ENCODE measurements around the gene SLIT3. TPM values are rescaled to one million over a fixed set of nuclear protein-coding genes. Genes with fewer than 3 reads are reported as not detected.

Gene SLIT3
- total RNA-seq, 2 donors from 2014 or later: 6.6 to 6.7 TPM

DNA sequence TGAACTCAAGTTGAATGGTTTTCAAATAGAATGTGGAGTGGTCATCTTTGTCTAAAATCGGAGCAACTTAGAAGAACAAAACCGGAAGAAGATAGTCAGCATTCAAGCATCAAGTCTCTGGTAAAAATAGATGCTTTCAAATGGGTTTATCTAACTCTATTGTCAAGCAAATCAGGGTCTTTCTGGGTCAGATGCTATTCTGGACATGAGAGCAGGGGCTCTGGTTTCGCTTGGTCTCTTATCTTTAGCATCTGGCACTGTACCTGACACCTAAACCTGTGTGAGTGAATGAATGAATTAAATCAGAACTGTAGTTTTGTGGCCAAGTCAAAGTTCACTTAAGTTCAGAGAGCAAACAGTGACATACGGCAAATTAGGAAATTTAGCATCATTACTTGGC is 173.5 kb downstream of the SLIT3 start:
- Histone ChIP-seq H3K27ac (no peak overlapping the region), H3K4me3 (no peak overlapping the region), H3K4me1 (peaks cover 15% of the 10 kb centered on the region), H3K9me3 (no peaks in the 10 kb centered on the region), H3K36me3 (replicated peaks in 1 of 2; ENCODE audit: insufficient read depth in 1 of 2, low read depth in 2 of 2) (no peaks in the 10 kb centered on the region), H3K27me3 (no peaks in the 10 kb centered on the region)
- ATAC-seq (no peak), DNase-seq (no peak)
- TF ChIP-seq POLR2A (IDR thresholded peaks at IDR 0.05): no peak
- TF ChIP-seq, protein P1, sequence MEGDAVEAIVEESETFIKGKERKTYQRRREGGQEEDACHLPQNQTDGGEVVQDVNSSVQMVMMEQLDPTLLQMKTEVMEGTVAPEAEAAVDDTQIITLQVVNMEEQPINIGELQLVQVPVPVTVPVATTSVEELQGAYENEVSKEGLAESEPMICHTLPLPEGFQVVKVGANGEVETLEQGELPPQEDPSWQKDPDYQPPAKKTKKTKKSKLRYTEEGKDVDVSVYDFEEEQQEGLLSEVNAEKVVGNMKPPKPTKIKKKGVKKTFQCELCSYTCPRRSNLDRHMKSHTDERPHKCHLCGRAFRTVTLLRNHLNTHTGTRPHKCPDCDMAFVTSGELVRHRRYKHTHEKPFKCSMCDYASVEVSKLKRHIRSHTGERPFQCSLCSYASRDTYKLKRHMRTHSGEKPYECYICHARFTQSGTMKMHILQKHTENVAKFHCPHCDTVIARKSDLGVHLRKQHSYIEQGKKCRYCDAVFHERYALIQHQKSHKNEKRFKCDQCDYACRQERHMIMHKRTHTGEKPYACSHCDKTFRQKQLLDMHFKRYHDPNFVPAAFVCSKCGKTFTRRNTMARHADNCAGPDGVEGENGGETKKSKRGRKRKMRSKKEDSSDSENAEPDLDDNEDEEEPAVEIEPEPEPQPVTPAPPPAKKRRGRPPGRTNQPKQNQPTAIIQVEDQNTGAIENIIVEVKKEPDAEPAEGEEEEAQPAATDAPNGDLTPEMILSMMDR (IDR thresholded peaks at IDR 0.05): no peak
- intact Hi-C loops (cut with DNase I): no loop called here
- WGBS, 2 donors: 60 to 66% methylated on average over 4 of the region's 4 CpGs

DNA sequence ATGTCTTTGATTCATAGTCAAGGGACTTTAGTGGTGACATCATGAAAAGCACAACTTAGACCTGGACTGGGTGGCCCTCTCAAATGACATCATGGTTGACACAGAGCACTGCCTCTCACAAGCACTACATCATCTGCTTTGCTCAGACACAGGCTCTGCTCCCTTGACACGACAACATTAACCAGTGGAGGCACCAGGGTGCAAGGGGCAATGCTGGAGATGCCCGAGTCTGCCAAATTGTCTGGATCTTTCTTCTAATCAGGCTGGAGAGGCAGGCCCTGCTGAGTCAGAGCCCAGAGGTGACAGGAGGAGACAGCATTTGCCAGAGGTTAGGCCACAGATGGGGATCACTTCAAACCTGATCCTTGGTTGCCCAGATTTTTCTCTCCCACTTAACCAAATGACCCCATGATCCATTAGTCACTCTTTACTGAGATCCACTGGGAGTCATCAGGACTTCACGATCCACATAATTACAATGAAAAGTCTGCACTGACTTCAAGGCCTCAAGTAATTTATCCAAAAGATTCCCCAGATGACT is 174.4 kb downstream of the SLIT3 start:
- no peak for TF ChIP-seq POLR2A (IDR thresholded peaks at IDR 0.05)
- TF ChIP-seq, protein P1 (IDR thresholded peaks at IDR 0.05): no peak
- peak; percentile 47 for ATAC-seq

DNA sequence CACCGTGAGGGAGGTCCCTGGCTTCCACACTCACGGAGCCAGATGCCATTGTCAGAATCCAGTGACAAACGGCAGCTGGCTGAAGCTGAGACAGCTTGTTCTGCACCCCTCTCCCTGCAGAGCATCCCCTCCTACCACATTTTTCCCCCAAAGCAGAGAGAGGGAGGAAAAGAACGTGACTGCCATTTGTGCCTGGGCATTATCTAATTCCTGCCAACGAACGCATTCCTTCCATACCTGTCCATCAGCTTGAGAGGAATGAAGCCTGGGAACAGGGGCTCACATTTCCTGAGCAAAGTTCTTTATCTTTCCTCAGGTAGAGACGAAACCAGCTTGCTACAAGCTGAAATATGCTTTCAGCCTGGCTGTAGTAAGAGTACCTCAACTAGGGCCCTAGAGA is 175.4 kb downstream of the SLIT3 start:
- intact Hi-C loops (cut with DNase I): no loop called here
- 23 to 30% methylated on average over 7 of the region's 7 CpGs for WGBS, 2 donors
- Histone ChIP-seq H3K27ac (peak overlapping the region in 1 of 4 donors; percentile 37), H3K4me3 (no peak overlapping the region), H3K36me3 (replicated peaks in 1 of 2; ENCODE audit: insufficient read depth in 1 of 2, low read depth in 2 of 2) (no peaks in the 10 kb centered on the region), H3K9me3 (no peaks in the 10 kb centered on the region), H3K27me3 (no peaks in the 10 kb centered on the region), H3K4me1 (peaks cover 15% of the 10 kb centered on the region)
- no peak for ATAC-seq
- no peak for DNase-seq
- TF ChIP-seq POLR2A (IDR thresholded peaks at IDR 0.05): no peak

More for the DNA sequence above, 174.4 kb downstream of the SLIT3 start:
- no peak overlapping the region for H3K27ac ChIP-seq
- no peaks in the 10 kb centered on the region for H3K9me3 ChIP-seq
- no peaks in the 10 kb centered on the region for H3K27me3 ChIP-seq
- peak in 1 of 4 donors; percentile 4 for DNase-seq
- no peak overlapping the region for H3K4me3 ChIP-seq
- 55 to 67% methylated on average over 3 of the region's 3 CpGs for WGBS, 2 donors
- no peaks in the 10 kb centered on the region for H3K36me3 ChIP-seq (replicated peaks in 1 of 2; ENCODE audit: insufficient read depth in 1 of 2, low read depth in 2 of 2)
- H3K4me1 ChIP-seq: peaks cover 15% of the 10 kb centered on the region
- intact Hi-C loops (cut with DNase I): no loop called here

DNA sequence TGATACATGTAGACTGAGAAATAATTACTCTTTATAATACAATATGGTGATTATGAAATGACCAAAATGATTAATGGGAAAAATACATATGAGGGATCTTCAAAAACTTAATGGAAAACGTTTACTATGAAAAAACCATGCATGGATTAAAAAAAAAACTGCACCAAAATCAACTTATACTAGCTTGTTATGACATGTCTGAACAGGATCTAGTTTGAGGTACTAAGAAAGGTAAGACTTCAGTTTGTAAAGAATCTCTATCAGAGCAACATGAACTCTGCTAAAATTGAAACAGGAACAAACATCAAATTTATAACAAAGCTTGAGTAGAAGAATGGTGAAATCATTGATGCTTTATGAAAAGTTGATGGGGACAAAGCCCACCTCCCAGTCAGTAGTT is 178.0 kb downstream of the SLIT3 start:
- H3K4me1 ChIP-seq: peaks cover 26% of the 10 kb centered on the region
- DNase-seq: no peak
- 25 to 32% methylated on average over 1 of the region's 1 CpG for WGBS, 2 donors

DNA sequence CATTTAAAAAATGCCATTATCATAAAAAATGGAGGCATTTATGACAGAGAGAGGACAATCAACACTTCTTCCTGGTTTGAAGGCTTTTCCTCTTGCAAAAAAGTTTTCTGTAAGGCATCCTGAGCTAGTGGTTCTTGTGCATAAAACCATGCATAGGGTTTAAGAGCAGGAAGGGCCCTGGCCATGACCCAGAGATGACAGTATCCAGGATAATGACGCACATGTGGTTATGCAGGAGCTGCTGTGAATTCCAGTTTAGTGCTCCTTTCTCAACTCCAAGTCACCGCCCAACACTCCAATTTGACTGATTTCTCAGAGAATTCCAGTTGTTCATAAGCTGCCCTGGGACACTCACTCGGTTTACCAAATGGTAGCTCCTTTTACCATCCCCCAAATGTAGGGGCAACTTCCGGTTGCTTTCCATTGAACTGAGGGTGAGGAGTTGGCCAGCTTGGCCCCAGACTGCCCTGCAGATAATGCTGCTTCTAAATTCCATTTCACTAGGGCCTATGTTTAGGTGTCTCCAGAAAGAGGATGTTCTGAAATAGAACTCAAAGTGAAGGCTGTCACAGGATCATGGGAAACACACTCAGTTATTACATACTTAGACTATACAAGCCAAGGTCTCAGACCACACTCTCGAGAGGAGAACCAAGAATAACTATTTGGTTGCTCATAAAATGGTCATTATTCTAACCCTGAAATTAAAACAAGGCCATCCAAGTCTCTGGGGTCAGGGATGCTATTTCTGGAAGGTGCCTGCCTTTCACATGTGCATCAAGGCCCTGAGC is 179.1 kb downstream of the SLIT3 start:
- no peaks in the 10 kb centered on the region for H3K36me3 ChIP-seq (replicated peaks in 1 of 2; ENCODE audit: insufficient read depth in 1 of 2, low read depth in 2 of 2)
- no peak overlapping the region for H3K4me3 ChIP-seq
- DNase-seq (no peak), ATAC-seq (no peak)
- no peaks in the 10 kb centered on the region for H3K9me3 ChIP-seq
- H3K4me1 ChIP-seq: peaks cover 26% of the 10 kb centered on the region
- no peaks in the 10 kb centered on the region for H3K27me3 ChIP-seq
- WGBS, 2 donors: 71 to 78% methylated on average over 5 of the region's 5 CpGs
- TF ChIP-seq, protein P1 (IDR thresholded peaks at IDR 0.05): no peak
- TF ChIP-seq POLR2A (IDR thresholded peaks at IDR 0.05): no peak
- no peak overlapping the region for H3K27ac ChIP-seq
- intact Hi-C loops (cut with DNase I): no loop called here

More for the DNA sequence above, 178.0 kb downstream of the SLIT3 start:
- no peaks in the 10 kb centered on the region for H3K36me3 ChIP-seq (replicated peaks in 1 of 2; ENCODE audit: insufficient read depth in 1 of 2, low read depth in 2 of 2)
- H3K9me3 ChIP-seq: no peaks in the 10 kb centered on the region
- H3K4me3 ChIP-seq: no peak overlapping the region
- TF ChIP-seq, protein P1 (IDR thresholded peaks at IDR 0.05): no peak
- no peak for TF ChIP-seq POLR2A (IDR thresholded peaks at IDR 0.05)
- no peak for ATAC-seq
- intact Hi-C loops (cut with DNase I): no loop called here
- H3K27me3 ChIP-seq: no peaks in the 10 kb centered on the region
- H3K27ac ChIP-seq: no peak overlapping the region
